Suppressor macrophage (primary cell): ENCODE data around the gene TRIM22.
"Not testable (repeated sequence)": the region's sequence is repeated elsewhere in the genome, so short reads cannot be mapped to it uniquely, and the experiment has no call there.

ENCODE experiments used
- DNase-seq, 4 experiments: peaks; one replicate each; pipeline ENCODE4 v3.0.0-alpha.2; 2020 to 2022
- total RNA-seq, 17 experiments: gene quantifications; one replicate each; lab custom pipeline; 2026; ENCODE audit warnings: mixed read lengths in 6 of 17, inconsistent platforms in 3 of 17; lab: John Stamatoyannopoulos, UW

Gene TRIM22, protein sequence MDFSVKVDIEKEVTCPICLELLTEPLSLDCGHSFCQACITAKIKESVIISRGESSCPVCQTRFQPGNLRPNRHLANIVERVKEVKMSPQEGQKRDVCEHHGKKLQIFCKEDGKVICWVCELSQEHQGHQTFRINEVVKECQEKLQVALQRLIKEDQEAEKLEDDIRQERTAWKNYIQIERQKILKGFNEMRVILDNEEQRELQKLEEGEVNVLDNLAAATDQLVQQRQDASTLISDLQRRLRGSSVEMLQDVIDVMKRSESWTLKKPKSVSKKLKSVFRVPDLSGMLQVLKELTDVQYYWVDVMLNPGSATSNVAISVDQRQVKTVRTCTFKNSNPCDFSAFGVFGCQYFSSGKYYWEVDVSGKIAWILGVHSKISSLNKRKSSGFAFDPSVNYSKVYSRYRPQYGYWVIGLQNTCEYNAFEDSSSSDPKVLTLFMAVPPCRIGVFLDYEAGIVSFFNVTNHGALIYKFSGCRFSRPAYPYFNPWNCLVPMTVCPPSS
- total RNA-seq = 44.7 to 757 (median 84.0) reads per million in 17 experiments

DNA sequence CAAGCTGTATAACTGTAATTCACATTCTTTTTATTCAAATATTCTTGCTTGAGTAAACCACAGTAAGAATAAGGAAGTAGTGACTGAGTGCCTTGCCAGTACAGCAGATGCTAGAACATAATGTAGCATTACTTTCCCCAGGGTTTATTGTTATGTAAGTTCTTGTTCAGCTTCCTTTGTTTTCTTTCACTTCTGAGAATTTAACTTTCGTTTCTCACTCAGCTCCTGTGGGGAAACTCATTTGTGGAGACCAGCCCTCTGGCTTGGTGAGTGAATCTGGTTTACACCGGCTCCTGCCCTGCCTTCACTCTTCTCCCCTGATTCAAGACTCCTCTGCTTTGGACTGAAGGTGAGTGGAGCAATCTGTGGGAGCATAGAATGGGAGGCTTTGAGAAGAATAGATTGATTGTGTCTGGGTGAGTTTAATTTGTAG lies at the start of gene TRIM22:
TRIM22 (plus strand) TSS at position 240 of the 433 bp plus-strand sequence. CDS start 6,443 bp downstream, outside the sequence.
- DNase-seq = peak; percentile 64 to 90 (median 78)

DNA sequence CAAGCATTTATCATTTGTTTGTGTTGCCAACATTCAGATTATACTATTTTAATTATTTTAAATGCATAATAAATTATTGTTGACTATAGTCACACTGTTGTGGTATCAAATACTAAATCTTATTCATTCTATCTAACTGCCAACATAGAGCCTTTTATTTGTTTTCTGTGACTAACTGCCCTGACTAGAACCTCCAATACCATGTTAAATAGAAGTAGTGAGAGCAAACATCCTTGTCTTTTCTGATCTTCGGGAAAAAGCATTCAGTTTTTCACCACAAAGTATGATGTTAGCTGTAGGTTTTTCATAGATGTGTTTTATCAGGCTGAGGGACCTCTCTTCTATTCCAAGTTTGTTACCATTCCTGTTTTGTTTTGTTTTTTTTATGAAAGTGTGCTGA lies 49.6 kb upstream of the TRIM22 start:
- DNase-seq = no peak

DNA sequence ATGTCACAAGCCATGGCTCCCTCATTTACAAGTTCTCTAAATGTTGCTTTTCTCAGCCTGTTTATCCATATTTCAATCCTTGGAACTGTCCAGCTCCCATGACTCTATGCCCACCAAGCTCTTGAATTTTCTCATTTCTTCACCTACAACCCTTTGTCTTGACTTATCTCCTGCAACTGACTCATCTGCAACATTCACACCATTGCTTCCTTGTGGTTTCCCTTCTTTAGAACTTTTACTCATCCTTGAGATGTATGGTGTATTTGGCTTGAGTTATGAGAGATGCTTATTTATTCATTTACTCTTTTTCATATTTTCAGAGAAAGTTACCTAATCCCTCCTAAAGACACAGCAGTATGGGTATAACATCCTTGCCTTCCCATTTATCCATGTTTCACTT lies 46.0 kb upstream of the TRIM22 start:
- no peak for DNase-seq

DNA sequence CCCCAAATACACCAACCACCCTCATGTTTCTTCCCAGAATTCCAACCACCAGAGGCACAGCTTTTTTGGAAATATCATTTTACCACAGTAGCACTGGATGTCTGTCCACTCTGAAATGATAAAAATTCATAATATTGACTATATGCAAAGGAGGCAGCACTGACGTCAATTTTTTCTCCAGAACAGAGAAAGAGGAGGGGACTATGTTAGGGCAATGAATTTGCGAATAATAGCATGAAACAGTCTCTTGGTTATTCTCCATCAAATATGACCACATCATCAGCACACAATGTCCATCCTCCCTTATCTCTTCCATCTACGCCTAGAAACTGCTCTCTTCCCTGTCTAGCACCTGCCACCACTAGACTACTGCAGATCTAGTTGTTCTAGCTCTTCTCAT lies 43.5 kb upstream of the TRIM22 start:
- no peak for DNase-seq

DNA sequence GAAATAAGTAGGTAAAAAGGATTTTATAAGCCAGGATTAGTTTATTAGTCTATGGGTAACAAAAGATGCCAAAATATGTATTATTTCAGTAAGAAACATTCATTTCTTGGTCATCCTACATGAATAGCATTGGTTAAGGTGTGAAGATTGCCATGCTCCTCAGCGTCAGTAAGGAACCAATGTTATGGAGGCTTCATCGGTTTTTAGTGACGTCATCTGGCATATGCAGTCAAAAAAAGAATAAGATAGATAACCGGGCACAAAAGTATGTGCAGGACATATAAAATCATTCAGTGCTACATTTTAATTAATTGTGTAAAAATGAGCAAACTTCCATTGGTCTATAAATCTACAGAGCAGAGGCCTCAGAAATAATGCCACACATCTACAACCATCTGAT lies 34.1 kb upstream of the TRIM22 start:
- DNase-seq = no peak

DNA sequence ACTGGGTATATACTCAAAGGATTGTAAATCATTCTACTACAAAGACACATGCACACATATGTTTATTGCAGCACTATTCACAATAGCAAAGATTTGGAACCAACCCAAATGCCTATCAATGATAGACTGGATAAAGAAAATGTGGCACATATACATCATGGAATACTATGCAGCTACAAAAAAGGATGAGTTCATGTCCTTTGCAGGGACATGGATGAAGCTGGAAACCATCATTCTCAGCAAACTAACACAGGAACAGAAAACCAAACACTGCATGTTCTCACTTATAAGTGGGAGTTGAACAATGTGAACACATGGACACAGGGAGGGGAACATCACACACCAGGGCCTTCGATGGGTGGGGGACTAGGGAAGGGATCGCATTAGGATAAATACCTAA lies 32.6 kb upstream of the TRIM22 start:
- not testable (repeated sequence) for DNase-seq

DNA sequence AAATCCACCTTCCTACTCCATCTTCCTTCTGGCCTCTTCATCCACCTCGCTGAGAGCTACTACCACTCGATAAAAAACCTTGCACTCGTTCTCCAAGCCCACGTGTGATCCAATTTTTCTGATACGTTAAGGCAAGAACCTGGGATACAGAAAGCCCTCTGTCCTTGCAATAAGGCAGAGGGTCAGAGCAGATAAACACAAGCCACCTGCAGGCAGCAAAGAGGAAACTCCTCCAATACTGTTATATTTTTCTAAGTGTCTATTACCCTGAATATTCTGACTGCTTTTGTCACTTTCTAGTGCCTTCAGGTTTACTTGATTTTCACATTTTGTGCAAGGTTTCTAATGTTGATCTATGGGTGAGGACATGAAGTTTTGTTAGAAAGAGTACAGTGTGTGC lies 31.3 kb upstream of the TRIM22 start:
- no peak for DNase-seq

DNA sequence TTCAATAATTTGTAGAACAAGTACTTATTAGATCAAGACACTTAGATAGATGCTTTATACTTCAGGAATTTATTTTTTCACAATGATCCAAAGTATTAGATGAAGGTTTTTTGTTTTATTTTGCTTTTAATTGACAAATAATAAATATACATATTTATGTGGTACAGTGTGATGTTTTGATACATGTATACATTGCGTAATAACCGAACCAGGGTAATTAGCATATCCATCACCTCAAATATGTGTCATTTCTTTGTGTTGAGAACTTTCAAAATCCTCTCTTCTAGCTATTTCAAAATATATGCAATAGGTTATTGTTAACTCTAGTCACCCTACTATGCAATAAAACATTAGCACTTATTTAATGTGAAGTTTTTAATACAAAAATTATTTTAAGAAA lies 26.1 kb upstream of the TRIM22 start:
- DNase-seq = no peak

DNA sequence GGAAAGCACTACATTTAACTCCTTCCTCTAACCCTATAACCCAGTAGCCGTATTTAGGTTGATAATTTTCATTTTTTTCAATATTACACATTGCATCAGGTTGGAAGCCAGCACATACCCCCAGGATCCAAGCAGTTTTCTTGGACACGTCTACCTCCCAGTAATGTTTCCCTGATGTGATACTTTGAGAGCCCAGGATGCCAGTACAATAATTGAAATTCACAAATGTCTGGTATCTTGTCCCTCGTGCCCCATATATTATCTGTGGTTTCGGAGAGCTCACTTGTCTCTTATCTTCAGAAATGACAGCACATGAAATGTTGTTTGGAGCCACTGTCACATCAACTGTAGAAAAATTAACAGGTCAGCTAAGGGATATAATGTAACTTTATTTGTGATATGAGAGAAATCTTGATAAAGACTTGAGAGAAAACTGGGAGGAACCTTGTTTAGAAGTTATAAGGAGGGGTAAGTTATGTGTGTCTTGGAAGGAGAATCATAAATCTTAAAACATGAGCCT lies 24.5 kb upstream of the TRIM22 start:
- no peak for DNase-seq

DNA sequence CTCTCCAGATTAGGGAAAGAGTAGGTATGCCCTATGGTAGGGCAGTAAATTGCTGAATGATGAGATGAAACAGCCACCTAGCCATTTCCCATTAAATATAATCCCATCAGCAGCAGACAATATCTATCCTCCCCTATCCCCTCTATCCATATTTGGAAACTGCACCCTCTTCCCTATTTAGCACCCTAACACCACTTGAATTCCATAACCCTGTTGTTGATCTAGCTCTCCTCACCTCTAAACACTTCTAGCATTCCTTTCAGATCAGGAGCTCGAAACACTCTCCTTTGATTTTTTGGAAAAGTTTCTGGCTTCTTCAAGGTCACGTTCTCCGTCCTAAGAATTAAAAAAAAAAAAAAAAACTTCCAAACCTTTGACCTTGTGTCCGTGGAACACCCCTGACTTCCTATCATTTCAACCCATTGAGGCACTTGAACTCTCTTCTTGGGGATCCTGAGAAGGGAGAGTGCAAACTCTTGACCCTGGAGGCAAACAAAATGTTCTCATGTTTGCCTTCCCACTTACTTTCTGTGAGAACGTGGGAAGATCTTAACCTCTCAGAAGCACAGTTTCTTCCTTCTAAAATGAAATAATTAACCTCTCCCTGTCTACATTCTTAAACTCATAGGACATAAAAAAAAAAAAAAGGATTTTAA lies 23.7 kb upstream of the TRIM22 start:
- no peak for DNase-seq

DNA sequence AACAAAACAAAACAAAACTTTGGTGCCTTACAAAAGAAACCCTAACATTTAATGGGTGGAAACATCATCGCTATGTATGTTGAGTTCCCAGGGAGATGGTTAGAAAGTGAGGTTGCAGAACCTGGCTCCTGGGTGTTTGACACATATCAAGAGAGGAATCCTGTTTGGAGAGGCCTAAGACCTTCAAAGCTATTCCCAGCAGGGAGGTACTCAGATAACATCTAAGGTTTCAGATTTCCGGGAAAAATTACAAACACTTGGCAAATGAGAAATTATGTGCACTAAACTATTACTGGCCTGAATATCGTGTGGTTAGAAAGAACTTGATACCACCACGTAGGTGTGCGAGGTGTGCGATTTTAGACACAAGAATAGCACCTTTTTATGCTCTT lies 23.2 kb upstream of the TRIM22 start:
- DNase-seq = no peak

DNA sequence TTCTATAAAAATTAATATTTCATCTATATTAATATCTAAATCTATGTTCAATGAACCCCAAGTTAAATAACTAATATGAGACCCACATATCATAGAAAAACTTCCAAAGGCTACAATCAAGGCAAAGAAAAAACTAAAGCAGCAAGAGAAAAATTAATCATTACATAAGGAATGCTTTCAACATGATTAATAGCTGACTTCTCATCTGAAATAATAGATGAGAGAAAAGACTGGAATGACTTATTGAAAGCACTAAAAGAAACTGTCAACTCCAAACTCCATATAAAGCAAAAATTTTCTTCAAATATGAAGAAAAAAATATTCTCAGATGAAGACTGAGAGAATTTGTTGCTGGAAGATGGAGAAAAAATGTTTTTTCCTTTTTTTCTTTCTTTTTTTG lies 17.8 kb upstream of the TRIM22 start:
- no peak for DNase-seq

DNA sequence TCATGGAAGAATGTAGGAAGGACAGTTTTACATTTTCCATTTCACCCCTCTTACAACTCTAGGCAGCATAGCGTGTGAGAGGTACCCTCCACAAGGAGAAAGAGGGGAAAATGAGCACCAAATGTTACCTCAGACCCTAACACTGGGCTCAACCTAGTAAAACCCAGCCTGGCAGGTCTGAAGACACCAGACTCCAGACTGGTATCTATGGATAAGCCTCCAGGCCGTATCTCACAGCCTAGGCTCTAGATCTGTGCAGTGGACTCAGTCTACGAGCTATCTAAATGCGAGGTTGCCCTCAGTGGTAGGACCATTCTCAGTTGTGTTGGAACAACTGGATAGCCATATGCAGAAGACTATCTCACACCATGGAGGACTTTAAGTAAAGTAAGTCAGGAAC lies 15.2 kb upstream of the TRIM22 start:
- DNase-seq = no peak

DNA sequence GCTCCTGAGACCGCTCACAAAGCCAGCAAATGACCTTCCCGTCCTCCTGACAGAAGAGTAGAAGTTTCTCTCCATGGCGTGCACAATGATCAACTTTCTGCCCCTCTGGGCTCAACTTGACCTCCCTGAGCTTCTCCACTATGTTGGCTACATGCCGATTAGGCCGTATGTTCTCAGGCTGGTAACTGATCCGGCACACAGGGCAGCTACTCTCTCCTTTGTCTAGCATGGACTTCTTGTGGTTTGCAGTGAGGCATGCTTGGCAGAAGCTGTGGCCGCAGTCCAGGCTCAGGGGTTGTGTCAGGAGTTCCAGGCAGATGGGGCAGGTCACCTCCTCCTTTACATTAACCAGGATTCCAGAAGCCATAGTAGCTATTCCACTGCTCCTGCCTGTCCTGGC lies 9.8 kb upstream of the TRIM22 start:
- DNase-seq = no peak

DNA sequence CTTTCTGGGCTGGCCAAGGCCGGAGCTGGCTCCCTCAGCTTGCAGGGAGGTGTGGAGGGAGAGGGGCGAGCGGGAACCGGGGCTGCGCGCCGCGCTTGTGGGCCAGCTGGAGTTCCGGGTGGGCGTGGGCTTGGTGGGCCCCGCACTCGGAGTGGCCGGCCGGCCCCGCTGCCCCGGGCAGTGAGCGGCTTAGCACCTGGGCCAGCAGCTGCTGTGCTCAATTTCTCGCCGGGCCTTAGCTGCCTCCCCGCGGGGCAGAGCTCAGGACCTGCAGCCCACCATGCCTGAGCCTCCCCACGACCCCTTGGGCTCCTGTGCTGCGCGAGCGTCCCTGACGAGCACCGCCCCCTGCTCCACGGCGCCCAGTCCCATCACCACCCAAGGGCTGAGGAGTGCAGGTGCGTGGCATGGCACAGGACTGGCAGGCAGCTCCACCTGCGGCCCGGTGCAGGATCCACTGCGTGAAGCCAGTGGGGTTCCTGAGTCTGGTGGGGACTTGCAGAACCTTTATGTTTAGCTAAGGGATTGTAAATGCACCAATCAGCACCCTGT lies 6.6 kb upstream of the TRIM22 start:
- DNase-seq = not testable (repeated sequence)

DNA sequence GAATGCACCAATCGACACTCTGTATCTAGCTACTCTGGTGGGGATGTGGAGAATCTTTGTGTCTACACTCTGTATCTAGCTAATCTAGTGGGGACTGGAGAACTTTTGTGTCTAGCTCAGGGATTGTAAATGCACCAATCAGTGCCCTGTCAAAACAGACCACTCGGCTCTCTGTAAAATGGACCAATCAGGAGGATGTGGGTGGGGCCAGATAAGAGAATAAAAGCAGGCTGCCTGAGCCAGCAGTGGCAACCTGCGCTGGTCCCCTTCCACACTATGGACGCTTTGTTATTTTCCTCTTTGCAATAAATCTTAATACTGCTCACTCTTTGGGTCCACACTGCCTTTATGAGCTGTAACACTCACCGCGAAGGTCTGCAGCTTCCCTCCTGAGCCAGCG lies 6.0 kb upstream of the TRIM22 start:
- DNase-seq = peak in 2 of 4 experiments; percentile 7 to 10

DNA sequence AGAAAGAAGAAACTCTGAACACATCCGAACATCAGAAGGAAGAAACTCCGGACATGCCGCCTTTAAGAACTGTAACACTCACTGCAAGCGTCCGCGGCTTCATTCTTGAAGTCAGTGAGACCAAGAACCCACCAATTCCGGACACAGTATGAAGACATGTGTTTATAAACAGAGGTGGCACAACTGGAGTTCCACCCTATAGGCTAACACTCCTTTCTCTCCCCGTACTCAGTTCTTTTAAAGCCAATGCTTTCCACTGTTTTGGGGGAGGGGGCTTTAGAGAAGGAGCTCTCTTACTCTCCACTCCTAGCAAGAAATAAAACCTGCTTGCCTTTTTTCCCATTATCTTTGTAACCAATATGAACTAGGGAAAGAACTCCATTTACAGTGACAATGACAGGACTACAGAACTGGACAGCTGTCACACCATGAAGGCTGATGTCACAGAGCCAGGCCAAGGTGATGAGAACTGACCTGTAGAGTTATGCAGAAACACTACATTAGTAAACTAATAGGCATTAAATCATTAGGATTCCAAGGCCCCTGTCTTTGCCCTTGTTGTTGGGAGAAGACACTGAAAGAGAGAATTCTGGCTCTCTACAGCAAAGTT lies 5.4 kb upstream of the TRIM22 start:
- peak in 2 of 4 experiments; percentile 13 to 17 for DNase-seq

DNA sequence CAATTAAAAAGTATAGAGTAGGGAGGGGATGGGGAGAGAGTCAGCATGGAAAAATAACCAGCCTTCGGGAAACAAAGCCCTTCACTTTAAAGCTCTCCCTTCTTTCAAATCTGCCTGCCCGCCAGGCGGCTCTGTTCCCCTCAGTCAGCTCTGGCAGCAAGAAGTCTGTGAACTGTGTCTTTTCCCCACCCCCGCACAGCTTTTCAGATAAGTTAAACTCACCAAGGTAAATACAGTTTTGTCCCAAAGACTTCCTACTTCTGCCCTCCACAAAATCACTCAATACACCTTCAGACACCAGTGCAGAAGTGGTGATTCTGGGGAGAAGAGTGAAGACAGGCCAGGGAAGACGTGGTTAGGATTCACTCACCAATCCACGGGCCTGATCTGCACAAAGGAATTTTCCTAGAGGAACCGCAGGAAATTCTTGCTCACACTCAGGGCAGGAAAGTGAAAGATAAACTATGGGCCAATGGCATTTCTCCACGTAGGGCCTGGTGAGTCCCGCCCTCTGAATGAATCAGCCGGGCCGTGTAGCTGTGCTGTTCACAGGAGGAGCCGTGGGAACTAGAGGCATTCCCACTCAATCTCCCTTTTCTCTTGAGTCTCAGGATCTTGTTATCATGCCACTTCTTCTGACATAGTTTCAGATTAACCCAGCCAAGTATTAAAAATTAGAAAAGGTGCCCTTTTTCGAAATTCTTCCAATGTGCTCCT lies 4.8 kb upstream of the TRIM22 start, which contains the start of gene TRIM5:
TRIM5 (minus strand) TSS at position 429 of the 717 bp plus-strand sequence. CDS start 4,897 bp downstream, outside the sequence.
- DNase-seq = peak; percentile 89 to 94 (median 92)

DNA sequence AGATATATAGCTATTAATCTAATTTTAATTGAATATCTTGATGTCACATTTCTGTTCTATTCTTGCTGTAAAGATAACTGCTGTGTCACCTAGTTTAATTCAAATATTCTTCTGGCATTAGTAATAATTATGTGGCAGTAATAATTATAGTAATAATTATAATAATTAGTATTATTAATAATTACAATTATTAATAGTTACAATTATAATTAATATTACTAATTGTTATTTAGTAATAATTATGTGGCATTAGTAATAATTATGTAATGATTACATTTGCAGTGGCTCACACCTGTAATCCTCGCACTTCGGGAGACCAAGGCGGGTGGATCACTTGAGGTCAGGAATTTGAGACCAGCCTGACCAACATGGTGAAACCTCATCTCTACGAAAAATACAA lies 3.2 kb upstream of the TRIM22 start:
- DNase-seq = no peak

DNA sequence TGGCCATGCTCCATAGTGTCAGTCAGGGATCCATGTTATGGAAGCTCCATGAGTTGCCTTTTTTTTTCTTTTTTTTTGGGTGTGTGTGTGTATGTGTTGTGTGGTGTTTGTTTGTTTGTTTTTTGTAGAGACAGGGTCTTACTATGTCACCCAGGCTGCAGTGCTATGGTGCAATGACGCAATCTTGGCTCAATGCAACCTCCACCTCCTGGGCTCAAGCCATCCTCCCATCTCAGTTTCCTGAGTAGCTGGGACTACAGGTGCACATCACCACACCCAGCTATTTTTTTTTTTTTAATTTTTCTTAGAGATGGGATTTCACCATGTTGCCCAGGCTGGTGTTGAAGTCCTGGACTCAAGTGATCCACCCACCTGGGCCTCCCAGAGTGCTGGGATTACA lies 1.1 kb upstream of the TRIM22 start:
- DNase-seq = no peak

DNA sequence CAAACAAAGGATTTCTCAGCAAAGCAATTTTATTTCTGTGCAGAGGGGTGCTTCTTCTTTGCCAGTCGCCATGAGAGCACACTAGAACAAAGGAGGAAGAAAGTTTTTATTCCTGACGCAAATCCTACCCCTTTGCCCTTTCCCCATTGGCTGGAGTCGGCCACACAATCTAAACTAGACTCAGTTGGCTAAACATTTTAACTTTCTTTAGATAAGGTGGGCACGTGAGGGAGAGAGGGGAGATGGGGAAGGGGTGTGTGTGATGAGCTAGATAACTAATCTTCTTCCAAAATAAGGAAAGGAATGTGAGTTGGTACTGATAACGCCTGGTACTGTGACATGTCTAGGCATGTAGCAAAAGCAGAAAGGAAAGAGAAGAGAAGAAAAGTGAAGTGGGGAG lies 626 bp downstream of the TRIM22 start:
- peak; percentile 31 to 64 (median 51) for DNase-seq

DNA sequence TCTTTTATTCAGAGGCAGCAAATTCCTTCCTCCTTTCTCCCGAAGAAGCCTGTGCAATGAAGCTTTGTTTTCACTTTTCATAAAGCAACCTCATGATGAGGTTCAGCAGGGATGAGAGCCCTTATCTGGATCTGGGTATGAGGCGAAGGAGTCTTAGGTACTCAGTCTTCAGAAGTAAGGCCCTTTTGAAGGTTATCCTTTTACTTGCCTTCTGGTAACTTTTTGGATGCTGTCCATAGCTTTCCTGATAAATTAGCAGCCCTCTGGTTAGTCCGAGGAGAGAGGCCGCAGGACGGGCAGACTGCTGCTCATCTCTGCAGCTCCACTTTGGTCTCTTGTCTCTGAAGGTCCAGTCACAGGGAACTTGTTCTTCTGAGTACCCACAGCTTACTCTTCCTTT lies 1.1 kb downstream of the TRIM22 start:
- DNase-seq = peak; percentile 3 to 27 (median 16)
